ENCODE measurements around the gene RPL13. TPM values are rescaled to one million over a fixed set of nuclear protein-coding genes. Genes with fewer than 3 reads are reported as not detected.

Gene RPL13
- total and polyA plus RNA-seq, 7 experiments from 2014 or later = 2,239 to 8,810 (median 5,354) TPM

- ChIA-PET POLR2A (no interaction called here), CTCF (no interaction called here)
- no peaks in the 10 kb centered on the region for H3K27me3 Mint-ChIP-seq
- Histone ChIP-seq H3K4me1 (ENCODE audit: control insufficient read depth in 2 of 2, insufficient read depth in 2 of 2, low read length in 2 of 2) (no peaks in the 10 kb centered on the region), H3K9me3 (ENCODE audit: control insufficient read depth in 2 of 3, low read length in 3 of 3) (no peaks in the 10 kb centered on the region), H3K27me3 (ENCODE audit: control insufficient read depth in 2 of 2, insufficient read depth in 2 of 2, low read length in 2 of 2) (no peaks in the 10 kb centered on the region), H3K27ac (ENCODE audit: low read depth, low read length) (no peak overlapping the region), H3K36me3 (ENCODE audit: control insufficient read depth in 2 of 3, insufficient read depth in 3 of 3, low read length in 3 of 3) (peaks cover 11 to 94% (median 26%) of the 10 kb centered on the region in 3 experiments), H3K4me3 (ENCODE audit: low read length) (no peak overlapping the region)
- peaks cover 7 to 55% (median 13%) of the 10 kb centered on the region in 5 donors for H3K36me3 Mint-ChIP-seq
- H3K4me3 Mint-ChIP-seq = no peak overlapping the region
- no peak for DNase-seq
- H3K4me1 Mint-ChIP-seq = peaks cover 0 to 16% (median 5%) of the 10 kb centered on the region in 7 donors
- intact Hi-C loops (cut with micrococcal nuclease) = no loop called here
- H3K9me3 Mint-ChIP-seq = no peaks in the 10 kb centered on the region
- ATAC-seq = no peak
- H3K27ac Mint-ChIP-seq = peak overlapping the region in 1 of 9 donors; percentile 25
These were observed 36.7 kb upstream of the RPL13 start for GRCh38 chr16:89523680-89524344.

GRCh38 chr16:89525146-89525913 lies 35.2 kb upstream of the RPL13 start:
- ChIA-PET CTCF (interaction anchor here (1.5 kb wide), 1 partner anchor 24 kb away, joined by 3 read pairs; no protein-coding TSS in a partner anchor), POLR2A (interaction anchor here (1.4 kb wide), 1 partner anchor 19 kb away, joined by 5 read pairs; no protein-coding TSS in a partner anchor)
- DNase-seq (no peak), ATAC-seq (no peak)
- H3K4me1 ChIP-seq (ENCODE audit: control insufficient read depth in 2 of 2, insufficient read depth in 2 of 2, low read length in 2 of 2) = no peaks in the 10 kb centered on the region
- H3K4me3 ChIP-seq (ENCODE audit: low read length) = no peak overlapping the region
- H3K9me3 Mint-ChIP-seq = no peaks in the 10 kb centered on the region
- no peak overlapping the region for H3K4me3 Mint-ChIP-seq
- H3K9me3 ChIP-seq (ENCODE audit: control insufficient read depth in 2 of 3, low read length in 3 of 3) = no peaks in the 10 kb centered on the region
- intact Hi-C loops (cut with micrococcal nuclease) = no loop called here
- H3K27ac ChIP-seq (ENCODE audit: low read depth, low read length) = no peak overlapping the region
- peaks cover 0 to 11% (median 5%) of the 10 kb centered on the region in 7 donors for H3K4me1 Mint-ChIP-seq
- H3K27me3 ChIP-seq (ENCODE audit: control insufficient read depth in 2 of 2, insufficient read depth in 2 of 2, low read length in 2 of 2) = no peaks in the 10 kb centered on the region
- no peaks in the 10 kb centered on the region for H3K27me3 Mint-ChIP-seq
- H3K36me3 Mint-ChIP-seq = peaks cover 9 to 54% (median 17%) of the 10 kb centered on the region in 5 donors
- H3K36me3 ChIP-seq (ENCODE audit: control insufficient read depth in 2 of 3, insufficient read depth in 3 of 3, low read length in 3 of 3) = peaks cover 14 to 92% (median 26%) of the 10 kb centered on the region in 3 experiments
- peak overlapping the region in 1 of 9 donors; percentile 76 for H3K27ac Mint-ChIP-seq

- Mint-ChIP-seq H3K9me3 (no peaks in the 10 kb centered on the region), H3K4me3 (no peak overlapping the region), H3K36me3 (peaks cover 9 to 48% (median 20%) of the 10 kb centered on the region in 5 donors), H3K27me3 (no peaks in the 10 kb centered on the region), H3K27ac (peak overlapping the region in 1 of 9 donors; percentile 62), H3K4me1 (peaks cover 6 to 9% (median 8%) of the 10 kb centered on the region in 7 donors)
- ATAC-seq = no peak
- ChIA-PET POLR2A (no interaction called here), CTCF (no interaction called here)
- no peak for DNase-seq
- Histone ChIP-seq H3K4me3 (ENCODE audit: low read length) (no peak overlapping the region), H3K9me3 (ENCODE audit: control insufficient read depth in 2 of 3, low read length in 3 of 3) (no peaks in the 10 kb centered on the region), H3K27me3 (ENCODE audit: control insufficient read depth in 2 of 2, insufficient read depth in 2 of 2, low read length in 2 of 2) (no peaks in the 10 kb centered on the region), H3K4me1 (ENCODE audit: control insufficient read depth in 2 of 2, insufficient read depth in 2 of 2, low read length in 2 of 2) (peaks cover 3 to 7% of the 10 kb centered on the region in 2 donors), H3K36me3 (ENCODE audit: control insufficient read depth in 2 of 3, insufficient read depth in 3 of 3, low read length in 3 of 3) (peaks cover 8 to 79% (median 26%) of the 10 kb centered on the region in 3 experiments), H3K27ac (ENCODE audit: low read depth, low read length) (no peak overlapping the region)
- intact Hi-C loops (cut with micrococcal nuclease) = no loop called here
These were observed 31.4 kb upstream of the RPL13 start for GRCh38 chr16:89529097-89529496.

GRCh38 chr16:89530401-89531381 lies 29.8 kb upstream of the RPL13 start:
- H3K4me1 ChIP-seq (ENCODE audit: control insufficient read depth in 2 of 2, insufficient read depth in 2 of 2, low read length in 2 of 2) = peaks cover 9 to 21% of the 10 kb centered on the region in 2 donors
- H3K4me3 ChIP-seq (ENCODE audit: low read length) = no peak overlapping the region
- no peaks in the 10 kb centered on the region for H3K9me3 Mint-ChIP-seq
- H3K27ac Mint-ChIP-seq = peak overlapping the region in 2 of 9 donors; percentile 28 to 41
- DNase-seq = no peak
- no peak overlapping the region for H3K27ac ChIP-seq (ENCODE audit: low read depth, low read length)
- intact Hi-C loops (cut with micrococcal nuclease) = no loop called here
- H3K27me3 Mint-ChIP-seq = no peaks in the 10 kb centered on the region
- H3K27me3 ChIP-seq (ENCODE audit: control insufficient read depth in 2 of 2, insufficient read depth in 2 of 2, low read length in 2 of 2) = no peaks in the 10 kb centered on the region
- CTCF ChIA-PET = interaction anchor here (0.6 kb wide), 1 partner anchor 64 kb away, joined by 4 read pairs; no protein-coding TSS in a partner anchor
- peaks cover 18 to 24% (median 23%) of the 10 kb centered on the region in 7 donors for H3K4me1 Mint-ChIP-seq
- no peak for ATAC-seq
- H3K9me3 ChIP-seq (ENCODE audit: control insufficient read depth in 2 of 3, low read length in 3 of 3) = no peaks in the 10 kb centered on the region
- no peak overlapping the region for H3K4me3 Mint-ChIP-seq
- H3K36me3 Mint-ChIP-seq = peaks cover 9 to 42% (median 24%) of the 10 kb centered on the region in 5 donors
- POLR2A ChIA-PET = interaction anchor here (2.6 kb wide), 1 partner anchor 28 kb away, joined by 5 read pairs; no protein-coding TSS in a partner anchor
- peaks cover 7 to 68% (median 20%) of the 10 kb centered on the region in 3 experiments for H3K36me3 ChIP-seq (ENCODE audit: control insufficient read depth in 2 of 3, insufficient read depth in 3 of 3, low read length in 3 of 3)

GRCh38 chr16:89531821-89532526 lies 28.5 kb upstream of the RPL13 start:
- no peak overlapping the region for H3K4me3 ChIP-seq (ENCODE audit: low read length)
- Mint-ChIP-seq H3K4me1 (peaks cover 17 to 27% (median 24%) of the 10 kb centered on the region in 7 donors), H3K27me3 (no peaks in the 10 kb centered on the region), H3K4me3 (no peak overlapping the region), H3K9me3 (no peaks in the 10 kb centered on the region), H3K36me3 (peaks cover 9 to 34% (median 19%) of the 10 kb centered on the region in 5 donors), H3K27ac (peak overlapping the region in 4 of 9 donors; percentile 12 to 30 (median 21))
- no peaks in the 10 kb centered on the region for H3K9me3 ChIP-seq (ENCODE audit: control insufficient read depth in 2 of 3, low read length in 3 of 3)
- ChIA-PET POLR2A (interaction anchor here (0.9 to 2.6 kb wide), 2 partner anchors 21 to 27 kb away, joined by 4 to 5 read pairs; no protein-coding TSS in a partner anchor), CTCF (no interaction called here)
- H3K27ac ChIP-seq (ENCODE audit: low read depth, low read length) = no peak overlapping the region
- no peak for DNase-seq
- H3K27me3 ChIP-seq (ENCODE audit: control insufficient read depth in 2 of 2, insufficient read depth in 2 of 2, low read length in 2 of 2) = no peaks in the 10 kb centered on the region
- peaks cover 3 to 60% (median 8%) of the 10 kb centered on the region in 3 experiments for H3K36me3 ChIP-seq (ENCODE audit: control insufficient read depth in 2 of 3, insufficient read depth in 3 of 3, low read length in 3 of 3)
- intact Hi-C loops (cut with micrococcal nuclease) = no loop called here
- no peak for ATAC-seq
- H3K4me1 ChIP-seq (ENCODE audit: control insufficient read depth in 2 of 2, insufficient read depth in 2 of 2, low read length in 2 of 2) = peaks cover 9 to 22% of the 10 kb centered on the region in 2 donors

All from naive thymus-derived CD4-positive, alpha-beta T cell (primary cell).